ENCODE results near the gene BCAS3.

BCAS3 gene

DNA sequence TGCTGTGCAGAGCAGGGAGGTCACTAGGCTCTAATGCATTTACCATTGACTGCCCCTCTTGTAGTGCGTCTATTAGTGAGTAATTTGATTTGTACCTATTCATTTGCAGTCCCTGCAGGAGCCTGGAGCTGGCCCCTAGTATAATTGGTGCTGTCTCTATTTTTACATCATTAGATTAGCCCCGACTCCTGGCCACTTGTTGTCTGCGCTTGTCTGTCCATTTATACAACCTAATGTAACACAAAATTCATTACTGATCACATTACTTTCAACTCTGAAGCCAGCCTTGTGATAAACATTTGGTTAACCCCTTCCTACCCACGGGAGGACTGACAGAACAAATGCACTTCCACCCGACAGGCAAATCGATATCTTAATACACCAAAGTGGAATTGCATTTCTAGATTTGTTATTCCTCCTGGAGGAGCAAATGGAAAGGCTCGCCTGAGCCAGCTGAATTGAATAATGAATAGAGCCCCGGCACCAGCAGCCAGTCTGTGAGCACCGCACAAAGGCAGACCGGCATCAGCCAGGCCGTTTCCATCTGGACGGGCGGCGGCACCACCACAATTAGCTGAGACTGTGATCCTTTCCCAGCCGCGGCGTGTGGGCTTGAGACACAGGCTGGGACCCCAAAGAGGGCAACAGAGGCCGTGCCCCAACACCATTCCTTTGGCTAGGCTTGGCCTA, 703.3 kb downstream of the BCAS3 start:
- TF ChIP-seq CTCF (conservative IDR thresholded peaks at IDR 0.05) (no peak), ZFX (IDR thresholded peaks at IDR 0.05) (no peak)
- no peak overlapping the region for H3K27ac ChIP-seq

- H3K27ac ChIP-seq = no peak overlapping the region
- no peak for TF ChIP-seq ZFX (IDR thresholded peaks at IDR 0.05)
- no peak for TF ChIP-seq CTCF (conservative IDR thresholded peaks at IDR 0.05)
Measured at GRCh38 chr17:61381537-61381936, 703.9 kb downstream of the BCAS3 start.

DNA sequence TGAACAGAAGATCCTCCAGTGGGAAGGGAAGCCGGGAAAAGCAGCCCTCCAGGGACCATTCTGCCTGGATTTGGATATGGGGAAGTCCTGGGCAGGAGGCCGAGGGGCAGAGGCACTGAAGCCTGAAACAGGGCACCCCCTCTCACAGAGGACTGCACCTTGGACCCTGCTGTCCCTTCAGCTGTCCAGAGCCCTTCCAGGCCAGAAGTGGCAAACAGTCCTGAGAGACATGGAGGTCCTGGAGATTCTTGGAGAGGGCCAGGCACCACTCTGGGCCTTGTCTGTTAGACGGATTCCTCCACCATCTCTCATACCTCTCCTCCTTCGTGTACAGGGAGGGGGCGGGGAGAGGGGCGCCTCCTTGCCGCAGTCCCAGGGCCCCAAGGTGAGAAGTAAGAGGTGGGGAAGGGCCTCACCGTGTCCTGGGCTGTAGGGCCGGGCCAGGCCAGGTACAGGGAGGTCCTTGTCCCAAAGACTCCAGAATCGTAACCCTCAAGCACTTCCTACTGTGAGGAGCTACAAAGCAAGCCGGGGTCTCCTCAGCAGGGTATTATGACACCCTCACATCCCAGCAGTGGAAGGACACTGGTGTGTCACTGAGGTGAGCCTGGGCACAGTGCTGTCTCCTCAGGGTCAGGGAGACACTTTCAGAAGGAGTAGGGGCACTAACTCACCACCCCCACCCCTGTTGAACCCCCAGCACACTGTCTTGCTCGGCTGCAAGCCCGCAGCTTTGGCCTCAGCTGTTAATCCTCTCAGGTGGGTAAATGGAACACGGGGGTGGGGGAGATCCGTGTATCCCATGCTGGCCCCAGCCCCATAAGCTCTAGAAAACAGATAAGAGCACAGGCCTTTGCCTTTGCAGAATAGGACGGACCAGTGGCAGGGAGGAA, 705.4 kb downstream of the BCAS3 start:
- H3K27ac ChIP-seq = no peak overlapping the region
- TF ChIP-seq CTCF (conservative IDR thresholded peaks at IDR 0.05) = no peak
- TF ChIP-seq ZFX (IDR thresholded peaks at IDR 0.05) = no peak

DNA sequence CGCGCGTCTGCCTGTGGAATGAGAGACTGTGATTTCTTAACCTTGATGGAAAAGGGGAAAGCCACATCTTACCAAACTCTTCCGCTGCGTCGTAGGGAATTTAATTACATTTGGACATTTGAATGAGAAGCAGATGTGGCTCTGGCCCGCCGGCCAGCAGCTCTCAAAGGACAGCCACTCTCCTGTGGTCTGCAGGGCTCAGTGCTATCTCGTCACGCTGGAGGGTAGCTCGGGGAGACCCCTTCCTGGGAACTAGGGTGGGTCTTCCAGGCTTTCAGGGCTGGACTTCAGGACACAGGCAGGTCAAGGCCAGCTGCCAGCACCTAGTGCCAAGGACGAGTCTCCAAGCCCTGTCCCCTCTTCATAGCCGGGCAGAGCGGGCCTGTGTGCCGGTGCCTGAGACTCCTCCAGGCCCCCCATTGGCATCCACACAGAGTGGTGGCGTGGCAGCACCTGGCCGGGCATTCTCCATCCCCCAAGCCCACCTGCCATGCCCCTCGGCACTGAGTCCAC, 706.1 kb downstream of the BCAS3 start:
- no peak for TF ChIP-seq CTCF (conservative IDR thresholded peaks at IDR 0.05)
- no peak for TF ChIP-seq ZFX (IDR thresholded peaks at IDR 0.05)

GRCh38 chr17:61384354-61384691, 706.7 kb downstream of the BCAS3 start:
- TF ChIP-seq CTCF (conservative IDR thresholded peaks at IDR 0.05) (no peak), ZFX (IDR thresholded peaks at IDR 0.05) (no peak)
- H3K27ac ChIP-seq = no peak overlapping the region

More for the DNA sequence above, 706.1 kb downstream of the BCAS3 start:
- H3K27ac ChIP-seq = no peak overlapping the region

- no peak overlapping the region for H3K27ac ChIP-seq
- no peak for TF ChIP-seq ZFX (IDR thresholded peaks at IDR 0.05)
- no peak for TF ChIP-seq CTCF (conservative IDR thresholded peaks at IDR 0.05)
Measured at GRCh38 chr17:61384692-61385576, 707.3 kb downstream of the BCAS3 start.

Measured in C4-2B (cell line).